ENCODE measurements around the gene DCAF4.
"Not testable (repeated sequence)": the region's sequence is repeated elsewhere in the genome, so short reads cannot be mapped to it uniquely, and the experiment has no call there.

DCAF4 gene

GRCh38 chr14:72974661-72975060 lies 48.4 kb downstream of the DCAF4 start:
- no peak for DNase-seq

- DNase-seq = no peak
Observed at GRCh38 chr14:72975770-72976169, 49.5 kb downstream of the DCAF4 start.

GRCh38 chr14:72978856-72979255 lies 52.6 kb downstream of the DCAF4 start:
- DNase-seq = no peak

- no peak for DNase-seq
Observed at GRCh38 chr14:72980863-72981262, 54.6 kb downstream of the DCAF4 start.

GRCh38 chr14:72982146-72982708 lies 56.0 kb downstream of the DCAF4 start:
- no peak for DNase-seq

- DNase-seq = no peak
Observed at GRCh38 chr14:72986214-72986613, 60.0 kb downstream of the DCAF4 start.

- no peak for DNase-seq
Observed at GRCh38 chr14:72986857-72987256, 60.6 kb downstream of the DCAF4 start.

GRCh38 chr14:72990171-72990570 lies 63.9 kb downstream of the DCAF4 start:
- no peak for DNase-seq

GRCh38 chr14:72996916-72997315 lies 70.7 kb downstream of the DCAF4 start:
- no peak for DNase-seq

GRCh38 chr14:72998252-72998903 lies 72.1 kb downstream of the DCAF4 start:
- no peak for DNase-seq

GRCh38 chr14:72999316-72999715 lies 73.1 kb downstream of the DCAF4 start:
- no peak for DNase-seq

GRCh38 chr14:73000073-73000472 lies 73.8 kb downstream of the DCAF4 start:
- no peak for DNase-seq

GRCh38 chr14:73003681-73004080 lies 77.4 kb downstream of the DCAF4 start:
- DNase-seq = no peak

GRCh38 chr14:73004641-73005040 lies 78.4 kb downstream of the DCAF4 start:
- not testable (repeated sequence) for DNase-seq

- DNase-seq = no peak
Observed at GRCh38 chr14:73007835-73008234, 81.6 kb downstream of the DCAF4 start.

- no peak for DNase-seq
Observed at GRCh38 chr14:73008501-73008900, 82.2 kb downstream of the DCAF4 start.

Measured in activated CD4-positive, alpha-beta T cell treated with anti-CD3 and anti-CD28 coated beads, Interleukin-2, amount 50 U/mL, for 4 hours (primary cell).